Muscle layer of colon (tissue), 2 donors: Measurements from ENCODE around the gene DLX6.

ENCODE experiments used
- H3K27ac ChIP-seq: one replicate; pipeline ENCODE4 v1.7.0; 2013; ENCODE audit warnings: low read depth, mild to moderate bottlenecking, low read length, moderate library complexity
- H3K27me3 ChIP-seq, 2 donors: one replicate each; pipeline ENCODE4 v1.7.0; 2013; ENCODE audit warnings: low read length in 2 of 2, mild to moderate bottlenecking in 2 of 2; ENCODE audit not compliant: insufficient read depth in 2 of 2, control insufficient read depth in 1 of 2
- H3K36me3 ChIP-seq: one replicate; pipeline ENCODE4 v1.7.0; 2013; ENCODE audit warnings: mild to moderate bottlenecking, low read length; ENCODE audit not compliant: insufficient read depth
- H3K4me1 ChIP-seq: one replicate; pipeline ENCODE4 v1.7.0; 2013; ENCODE audit warnings: mild to moderate bottlenecking, low read length; ENCODE audit not compliant: insufficient read depth
- H3K4me3 ChIP-seq, 2 donors: one replicate each; pipeline ENCODE4 v1.7.0; 2013; ENCODE audit warnings: low read length in 2 of 2, low read depth in 1 of 2, mild to moderate bottlenecking in 1 of 2, moderate library complexity in 1 of 2
- H3K9ac ChIP-seq: one replicate; pipeline ENCODE4 v1.7.0; 2013; ENCODE audit warnings: low read length
- H3K9me3 ChIP-seq: one replicate; pipeline ENCODE4 v1.7.0; 2013; ENCODE audit warnings: mild to moderate bottlenecking, low read length
- donor health status: abdominal sarcoma.
- donor health status: Adenocarcinoma of cecum.

The DLX6 gene

GRCh38 chr7:97006055-97006815 lies 882 bp downstream of the DLX6 start:
- no peak overlapping the region for H3K27ac ChIP-seq
- H3K9ac ChIP-seq = no peak overlapping the region
- H3K27me3 ChIP-seq = peaks cover 86 to 92% of the 10 kb centered on the region in 2 donors
- H3K9me3 ChIP-seq = no peaks in the 10 kb centered on the region
- peak overlapping the region; percentile 32 to 47 for H3K4me3 ChIP-seq
- H3K4me1 ChIP-seq = peaks cover 9% of the 10 kb centered on the region
- H3K36me3 ChIP-seq = no peaks in the 10 kb centered on the region

- peak overlapping the region; percentile 14 to 47 for H3K4me3 ChIP-seq
- no peak overlapping the region for H3K27ac ChIP-seq
These were observed 1.6 kb downstream of the DLX6 start for GRCh38 chr7:97006816-97007582.

GRCh38 chr7:97007583-97007861 lies 2.2 kb downstream of the DLX6 start:
- peaks cover 9% of the 10 kb centered on the region for H3K4me1 ChIP-seq
- peaks cover 86 to 92% of the 10 kb centered on the region in 2 donors for H3K27me3 ChIP-seq
- H3K36me3 ChIP-seq = no peaks in the 10 kb centered on the region
- H3K9ac ChIP-seq = no peak overlapping the region
- H3K27ac ChIP-seq = no peak overlapping the region
- peaks cover 6% of the 10 kb centered on the region for H3K9me3 ChIP-seq
- no peak overlapping the region for H3K4me3 ChIP-seq

More at GRCh38 chr7:97006816-97007582, 1.6 kb downstream of the DLX6 start:
- Histone ChIP-seq H3K36me3 (no peaks in the 10 kb centered on the region), H3K9ac (no peak overlapping the region), H3K9me3 (peaks cover 6% of the 10 kb centered on the region), H3K27me3 (peaks cover 86 to 92% of the 10 kb centered on the region in 2 donors), H3K4me1 (peaks cover 9% of the 10 kb centered on the region)

GRCh38 chr7:97008275-97008917 lies 3.0 kb downstream of the DLX6 start:
- H3K9ac ChIP-seq = no peak overlapping the region
- peaks cover 6% of the 10 kb centered on the region for H3K9me3 ChIP-seq
- no peak overlapping the region for H3K4me3 ChIP-seq
- H3K4me1 ChIP-seq = peaks cover 9% of the 10 kb centered on the region
- H3K27ac ChIP-seq = no peak overlapping the region
- H3K27me3 ChIP-seq = peaks cover 84 to 92% of the 10 kb centered on the region in 2 donors
- H3K36me3 ChIP-seq = no peaks in the 10 kb centered on the region

- no peak overlapping the region for H3K27ac ChIP-seq
- peaks cover 5% of the 10 kb centered on the region for H3K4me1 ChIP-seq
- H3K9me3 ChIP-seq = peaks cover 6% of the 10 kb centered on the region
- no peak overlapping the region for H3K4me3 ChIP-seq
- no peaks in the 10 kb centered on the region for H3K36me3 ChIP-seq
- no peak overlapping the region for H3K9ac ChIP-seq
- peaks cover 84 to 92% of the 10 kb centered on the region in 2 donors for H3K27me3 ChIP-seq
These were observed 4.7 kb downstream of the DLX6 start for GRCh38 chr7:97009753-97010732.

- H3K4me1 ChIP-seq = no peaks in the 10 kb centered on the region
- no peak overlapping the region for H3K4me3 ChIP-seq
- H3K27ac ChIP-seq = no peak overlapping the region
- H3K36me3 ChIP-seq = no peaks in the 10 kb centered on the region
- peaks cover 90 to 97% of the 10 kb centered on the region in 2 donors for H3K27me3 ChIP-seq
- H3K9me3 ChIP-seq = peaks cover 6% of the 10 kb centered on the region
- H3K9ac ChIP-seq = no peak overlapping the region
These were observed 5.8 kb downstream of the DLX6 start for GRCh38 chr7:97011104-97011503.

- Histone ChIP-seq H3K4me1 (no peaks in the 10 kb centered on the region), H3K4me3 (no peak overlapping the region), H3K9me3 (peaks cover 6% of the 10 kb centered on the region), H3K9ac (no peak overlapping the region), H3K36me3 (no peaks in the 10 kb centered on the region), H3K27me3 (peaks cover 92 to 100% of the 10 kb centered on the region in 2 donors), H3K27ac (no peak overlapping the region)
These were observed 6.4 kb downstream of the DLX6 start for GRCh38 chr7:97011536-97012364.

GRCh38 chr7:97012365-97013133 lies 7.2 kb downstream of the DLX6 start:
- no peak overlapping the region for H3K4me3 ChIP-seq
- H3K9me3 ChIP-seq = peaks cover 6% of the 10 kb centered on the region
- no peaks in the 10 kb centered on the region for H3K36me3 ChIP-seq
- no peaks in the 10 kb centered on the region for H3K4me1 ChIP-seq
- no peak overlapping the region for H3K9ac ChIP-seq
- peaks cover 91 to 100% of the 10 kb centered on the region in 2 donors for H3K27me3 ChIP-seq
- H3K27ac ChIP-seq = no peak overlapping the region

GRCh38 chr7:97013134-97013844 lies 7.9 kb downstream of the DLX6 start:
- Histone ChIP-seq H3K9me3 (peaks cover 6% of the 10 kb centered on the region), H3K27me3 (peaks cover 93 to 100% of the 10 kb centered on the region in 2 donors), H3K4me3 (no peak overlapping the region), H3K4me1 (peaks cover 6% of the 10 kb centered on the region), H3K36me3 (no peaks in the 10 kb centered on the region), H3K27ac (no peak overlapping the region), H3K9ac (no peak overlapping the region)
